ENCODE results near the gene LCN9.

- TF ChIP-seq, protein P1, sequence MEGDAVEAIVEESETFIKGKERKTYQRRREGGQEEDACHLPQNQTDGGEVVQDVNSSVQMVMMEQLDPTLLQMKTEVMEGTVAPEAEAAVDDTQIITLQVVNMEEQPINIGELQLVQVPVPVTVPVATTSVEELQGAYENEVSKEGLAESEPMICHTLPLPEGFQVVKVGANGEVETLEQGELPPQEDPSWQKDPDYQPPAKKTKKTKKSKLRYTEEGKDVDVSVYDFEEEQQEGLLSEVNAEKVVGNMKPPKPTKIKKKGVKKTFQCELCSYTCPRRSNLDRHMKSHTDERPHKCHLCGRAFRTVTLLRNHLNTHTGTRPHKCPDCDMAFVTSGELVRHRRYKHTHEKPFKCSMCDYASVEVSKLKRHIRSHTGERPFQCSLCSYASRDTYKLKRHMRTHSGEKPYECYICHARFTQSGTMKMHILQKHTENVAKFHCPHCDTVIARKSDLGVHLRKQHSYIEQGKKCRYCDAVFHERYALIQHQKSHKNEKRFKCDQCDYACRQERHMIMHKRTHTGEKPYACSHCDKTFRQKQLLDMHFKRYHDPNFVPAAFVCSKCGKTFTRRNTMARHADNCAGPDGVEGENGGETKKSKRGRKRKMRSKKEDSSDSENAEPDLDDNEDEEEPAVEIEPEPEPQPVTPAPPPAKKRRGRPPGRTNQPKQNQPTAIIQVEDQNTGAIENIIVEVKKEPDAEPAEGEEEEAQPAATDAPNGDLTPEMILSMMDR (IDR thresholded peaks at IDR 0.05; ENCODE audit: low read depth, low read length) = no peak
- no peak for TF ChIP-seq MAX (IDR thresholded peaks at IDR 0.05; ENCODE audit: low read depth, low read length)
- TF ChIP-seq POLR2A (IDR thresholded peaks at IDR 0.05; ENCODE audit: extremely low read depth, insufficient read length) = no peak
- TF ChIP-seq MYC (IDR thresholded peaks at IDR 0.05; ENCODE audit: low read depth, low read length) = no peak
These were observed 40.6 kb upstream of the LCN9 start for GRCh38 chr9:135622415-135623020.

Measured in NB4 (cell line).